ENCODE data around the gene LRRN1. TPM values are rescaled to one million over a fixed set of nuclear protein-coding genes. Genes with fewer than 3 reads are reported as not detected.

The LRRN1 gene
- total RNA-seq, 1 donor from 2014 or later: 19.8 TPM

GRCh38 chr3:3778641-3779270 is 20.5 kb upstream of the LRRN1 start:
- Histone ChIP-seq H3K9ac (ENCODE audit: low read depth in 1 of 3, low read length in 3 of 3) (no peak overlapping the region), H3K9me3 (ENCODE audit: control insufficient read depth in 3 of 3, low read length in 3 of 3) (no peaks in the 10 kb centered on the region), H3K27me3 (ENCODE audit: control insufficient read depth in 3 of 3, insufficient read depth in 3 of 3, low read length in 3 of 3) (no peaks in the 10 kb centered on the region), H3K4me3 (ENCODE audit: low read length in 3 of 3) (no peak overlapping the region), H3K27ac (ENCODE audit: low read depth, low read length) (no peak overlapping the region), H3K4me1 (ENCODE audit: control insufficient read depth in 3 of 3, insufficient read depth in 3 of 3, low read length in 3 of 3) (peaks cover 4 to 10% (median 6%) of the 10 kb centered on the region in 3 donors), H3K36me3 (ENCODE audit: control insufficient read depth in 3 of 3, insufficient read depth in 3 of 3, low read length in 3 of 3) (no peaks in the 10 kb centered on the region)

- Histone ChIP-seq H3K4me1 (ENCODE audit: control insufficient read depth in 3 of 3, insufficient read depth in 3 of 3, low read length in 3 of 3) (peaks cover 4 to 10% (median 6%) of the 10 kb centered on the region in 3 donors), H3K9ac (ENCODE audit: low read depth in 1 of 3, low read length in 3 of 3) (no peak overlapping the region), H3K27me3 (ENCODE audit: control insufficient read depth in 3 of 3, insufficient read depth in 3 of 3, low read length in 3 of 3) (no peaks in the 10 kb centered on the region), H3K27ac (ENCODE audit: low read depth, low read length) (no peak overlapping the region), H3K4me3 (ENCODE audit: low read length in 3 of 3) (no peak overlapping the region), H3K36me3 (ENCODE audit: control insufficient read depth in 3 of 3, insufficient read depth in 3 of 3, low read length in 3 of 3) (no peaks in the 10 kb centered on the region), H3K9me3 (ENCODE audit: control insufficient read depth in 3 of 3, low read length in 3 of 3) (no peaks in the 10 kb centered on the region)
These were observed 16.8 kb upstream of the LRRN1 start for GRCh38 chr3:3782457-3782856.

- Histone ChIP-seq H3K4me3 (ENCODE audit: low read length in 3 of 3) (no peak overlapping the region), H3K27me3 (ENCODE audit: control insufficient read depth in 3 of 3, insufficient read depth in 3 of 3, low read length in 3 of 3) (no peaks in the 10 kb centered on the region), H3K9ac (ENCODE audit: low read depth in 1 of 3, low read length in 3 of 3) (no peak overlapping the region), H3K27ac (ENCODE audit: low read depth, low read length) (no peak overlapping the region), H3K36me3 (ENCODE audit: control insufficient read depth in 3 of 3, insufficient read depth in 3 of 3, low read length in 3 of 3) (no peaks in the 10 kb centered on the region), H3K4me1 (ENCODE audit: control insufficient read depth in 3 of 3, insufficient read depth in 3 of 3, low read length in 3 of 3) (peaks cover 4 to 8% (median 6%) of the 10 kb centered on the region in 3 donors), H3K9me3 (ENCODE audit: control insufficient read depth in 3 of 3, low read length in 3 of 3) (no peaks in the 10 kb centered on the region)
These were observed 16.0 kb upstream of the LRRN1 start for GRCh38 chr3:3783210-3783609.

GRCh38 chr3:3783696-3784095 is 15.5 kb upstream of the LRRN1 start:
- no peaks in the 10 kb centered on the region for H3K9me3 ChIP-seq (ENCODE audit: control insufficient read depth in 3 of 3, low read length in 3 of 3)
- H3K27me3 ChIP-seq (ENCODE audit: control insufficient read depth in 3 of 3, insufficient read depth in 3 of 3, low read length in 3 of 3): no peaks in the 10 kb centered on the region
- no peak overlapping the region for H3K27ac ChIP-seq (ENCODE audit: low read depth, low read length)
- H3K36me3 ChIP-seq (ENCODE audit: control insufficient read depth in 3 of 3, insufficient read depth in 3 of 3, low read length in 3 of 3): no peaks in the 10 kb centered on the region
- H3K4me1 ChIP-seq (ENCODE audit: control insufficient read depth in 3 of 3, insufficient read depth in 3 of 3, low read length in 3 of 3): peaks cover under 1 to 5% (median 4%) of the 10 kb centered on the region in 3 donors
- no peak overlapping the region for H3K9ac ChIP-seq (ENCODE audit: low read depth in 1 of 3, low read length in 3 of 3)
- no peak overlapping the region for H3K4me3 ChIP-seq (ENCODE audit: low read length in 3 of 3)

- H3K4me3 ChIP-seq (ENCODE audit: low read length in 3 of 3): no peak overlapping the region
- H3K4me1 ChIP-seq (ENCODE audit: control insufficient read depth in 3 of 3, insufficient read depth in 3 of 3, low read length in 3 of 3): no peaks in the 10 kb centered on the region
- H3K9me3 ChIP-seq (ENCODE audit: control insufficient read depth in 3 of 3, low read length in 3 of 3): no peaks in the 10 kb centered on the region
- H3K27me3 ChIP-seq (ENCODE audit: control insufficient read depth in 3 of 3, insufficient read depth in 3 of 3, low read length in 3 of 3): no peaks in the 10 kb centered on the region
- no peak overlapping the region for H3K9ac ChIP-seq (ENCODE audit: low read depth in 1 of 3, low read length in 3 of 3)
- no peaks in the 10 kb centered on the region for H3K36me3 ChIP-seq (ENCODE audit: control insufficient read depth in 3 of 3, insufficient read depth in 3 of 3, low read length in 3 of 3)
- H3K27ac ChIP-seq (ENCODE audit: low read depth, low read length): no peak overlapping the region
These were observed 6.8 kb upstream of the LRRN1 start for GRCh38 chr3:3792391-3792790.

GRCh38 chr3:3798631-3799113 is 559 bp upstream of the LRRN1 start:
- Histone ChIP-seq H3K27ac (ENCODE audit: low read depth, low read length) (no peak overlapping the region), H3K9ac (ENCODE audit: low read depth in 1 of 3, low read length in 3 of 3) (peak overlapping the region; percentile 60 to 86 (median 74)), H3K27me3 (ENCODE audit: control insufficient read depth in 3 of 3, insufficient read depth in 3 of 3, low read length in 3 of 3) (no peaks in the 10 kb centered on the region), H3K36me3 (ENCODE audit: control insufficient read depth in 3 of 3, insufficient read depth in 3 of 3, low read length in 3 of 3) (no peaks in the 10 kb centered on the region), H3K4me3 (ENCODE audit: low read length in 3 of 3) (peak overlapping the region; percentile 67 to 78 (median 76)), H3K4me1 (ENCODE audit: control insufficient read depth in 3 of 3, insufficient read depth in 3 of 3, low read length in 3 of 3) (peaks cover 6 to 12% (median 11%) of the 10 kb centered on the region in 3 donors), H3K9me3 (ENCODE audit: control insufficient read depth in 3 of 3, low read length in 3 of 3) (no peaks in the 10 kb centered on the region)

GRCh38 chr3:3800080-3800455 is 837 bp downstream of the LRRN1 start:
- peak overlapping the region; percentile 51 for H3K27ac ChIP-seq (ENCODE audit: low read depth, low read length)
- H3K9ac ChIP-seq (ENCODE audit: low read depth in 1 of 3, low read length in 3 of 3): peak overlapping the region; percentile 70 to 85 (median 71)
- no peaks in the 10 kb centered on the region for H3K9me3 ChIP-seq (ENCODE audit: control insufficient read depth in 3 of 3, low read length in 3 of 3)
- peaks cover 6 to 12% (median 11%) of the 10 kb centered on the region in 3 donors for H3K4me1 ChIP-seq (ENCODE audit: control insufficient read depth in 3 of 3, insufficient read depth in 3 of 3, low read length in 3 of 3)
- H3K36me3 ChIP-seq (ENCODE audit: control insufficient read depth in 3 of 3, insufficient read depth in 3 of 3, low read length in 3 of 3): no peaks in the 10 kb centered on the region
- peak overlapping the region; percentile 70 to 78 (median 76) for H3K4me3 ChIP-seq (ENCODE audit: low read length in 3 of 3)
- H3K27me3 ChIP-seq (ENCODE audit: control insufficient read depth in 3 of 3, insufficient read depth in 3 of 3, low read length in 3 of 3): no peaks in the 10 kb centered on the region

GRCh38 chr3:3800685-3801493 is 1.7 kb downstream of the LRRN1 start:
- peaks cover 6 to 12% (median 11%) of the 10 kb centered on the region in 3 donors for H3K4me1 ChIP-seq (ENCODE audit: control insufficient read depth in 3 of 3, insufficient read depth in 3 of 3, low read length in 3 of 3)
- no peaks in the 10 kb centered on the region for H3K9me3 ChIP-seq (ENCODE audit: control insufficient read depth in 3 of 3, low read length in 3 of 3)
- H3K27ac ChIP-seq (ENCODE audit: low read depth, low read length): no peak overlapping the region
- no peaks in the 10 kb centered on the region for H3K36me3 ChIP-seq (ENCODE audit: control insufficient read depth in 3 of 3, insufficient read depth in 3 of 3, low read length in 3 of 3)
- H3K27me3 ChIP-seq (ENCODE audit: control insufficient read depth in 3 of 3, insufficient read depth in 3 of 3, low read length in 3 of 3): no peaks in the 10 kb centered on the region
- peak overlapping the region; percentile 63 to 85 (median 71) for H3K9ac ChIP-seq (ENCODE audit: low read depth in 1 of 3, low read length in 3 of 3)
- peak overlapping the region; percentile 70 to 78 (median 76) for H3K4me3 ChIP-seq (ENCODE audit: low read length in 3 of 3)

GRCh38 chr3:3801494-3801841 is 2.2 kb downstream of the LRRN1 start:
- Histone ChIP-seq H3K27me3 (ENCODE audit: control insufficient read depth in 3 of 3, insufficient read depth in 3 of 3, low read length in 3 of 3) (no peaks in the 10 kb centered on the region), H3K36me3 (ENCODE audit: control insufficient read depth in 3 of 3, insufficient read depth in 3 of 3, low read length in 3 of 3) (no peaks in the 10 kb centered on the region), H3K27ac (ENCODE audit: low read depth, low read length) (no peak overlapping the region), H3K9me3 (ENCODE audit: control insufficient read depth in 3 of 3, low read length in 3 of 3) (no peaks in the 10 kb centered on the region), H3K4me3 (ENCODE audit: low read length in 3 of 3) (peak overlapping the region; percentile 8 to 78 (median 70)), H3K4me1 (ENCODE audit: control insufficient read depth in 3 of 3, insufficient read depth in 3 of 3, low read length in 3 of 3) (peaks cover 6 to 12% (median 11%) of the 10 kb centered on the region in 3 donors), H3K9ac (ENCODE audit: low read depth in 1 of 3, low read length in 3 of 3) (peak overlapping the region; percentile 63 to 85 (median 71))

GRCh38 chr3:3802046-3802445 is 2.8 kb downstream of the LRRN1 start:
- H3K9ac ChIP-seq (ENCODE audit: low read depth in 1 of 3, low read length in 3 of 3): peak overlapping the region in 1 of 3 donors; percentile 85
- peaks cover 6 to 12% (median 11%) of the 10 kb centered on the region in 3 donors for H3K4me1 ChIP-seq (ENCODE audit: control insufficient read depth in 3 of 3, insufficient read depth in 3 of 3, low read length in 3 of 3)
- H3K4me3 ChIP-seq (ENCODE audit: low read length in 3 of 3): peak overlapping the region; percentile 8 to 78 (median 70)
- no peaks in the 10 kb centered on the region for H3K9me3 ChIP-seq (ENCODE audit: control insufficient read depth in 3 of 3, low read length in 3 of 3)
- H3K36me3 ChIP-seq (ENCODE audit: control insufficient read depth in 3 of 3, insufficient read depth in 3 of 3, low read length in 3 of 3): no peaks in the 10 kb centered on the region
- H3K27me3 ChIP-seq (ENCODE audit: control insufficient read depth in 3 of 3, insufficient read depth in 3 of 3, low read length in 3 of 3): no peaks in the 10 kb centered on the region
- H3K27ac ChIP-seq (ENCODE audit: low read depth, low read length): no peak overlapping the region
